SK-N-SH treated with all-trans-retinoic acid at 6 μM for 48 hours (cell line): ENCODE results near the gene USP22.

Experiments used
- CSDC2 ChIP-seq: fragments of 250-450 bp; sonication (Bioruptor Pico); IDR thresholded peaks from 2 replicates; pipeline ENCODE4 v1.5.0; 2020; ENCODE audit warnings: mild to moderate bottlenecking, moderate library complexity
- ZC3H10 ChIP-seq: fragments of 250-450 bp; sonication (Bioruptor Pico); IDR thresholded peaks from 2 replicates; pipeline ENCODE4 v1.5.1; 2021; ENCODE audit warnings: mild to moderate bottlenecking, moderate library complexity
- ZFP3 ChIP-seq: fragments of 250-450 bp; sonication (Bioruptor Pico); IDR thresholded peaks from 2 replicates; pipeline ENCODE4 v1.5.0; 2020; ENCODE audit warnings: mild to moderate bottlenecking, moderate library complexity

- no peak for TF ChIP-seq ZFP3 (CRISPR knock-in tag)
- no peak for TF ChIP-seq CSDC2
- TF ChIP-seq ZC3H10 (CRISPR knock-in tag): no peak
Observed at GRCh38 chr17:21058098-21058893, 15.5 kb upstream of the USP22 start.
